ENCODE data around the gene TCF19. TPM values are rescaled to one million over a fixed set of nuclear protein-coding genes. Genes with fewer than 3 reads are reported as not detected.

The TCF19 gene
- total RNA-seq, 2 donors from 2014 or later: 7.6 to 10.0 TPM

GRCh38 chr6:31170987-31171671 lies 12.7 kb downstream of the TCF19 start:
- Histone ChIP-seq H3K4me1 (replicated peaks) (no peaks in the 10 kb centered on the region), H3K36me3 (no peaks in the 10 kb centered on the region), H3K4me3 (no peak overlapping the region), H3K27ac (no peak overlapping the region), H3K9me3 (no peaks in the 10 kb centered on the region), H3K27me3 (replicated peaks; ENCODE audit: insufficient read depth) (no peaks in the 10 kb centered on the region)
- intact Hi-C loops (cut with DNase I): no loop called here
- DNase-seq (ENCODE audit: low spot score): no peak
- 92% methylated on average over 10 of the region's 10 CpGs for WGBS
- TF ChIP-seq CTCF (IDR thresholded peaks at IDR 0.05): no peak
- no peak for TF ChIP-seq POLR2A (IDR thresholded peaks at IDR 0.05)
- TF ChIP-seq POLR2AphosphoS5 (IDR thresholded peaks at IDR 0.05): no peak

- Histone ChIP-seq H3K9me3 (no peaks in the 10 kb centered on the region), H3K27ac (no peak overlapping the region), H3K36me3 (no peaks in the 10 kb centered on the region), H3K4me3 (no peak overlapping the region), H3K27me3 (replicated peaks; ENCODE audit: insufficient read depth) (no peaks in the 10 kb centered on the region), H3K4me1 (replicated peaks) (no peaks in the 10 kb centered on the region)
- WGBS: 66% methylated on average over 16 of the region's 16 CpGs
- DNase-seq (ENCODE audit: low spot score): no peak
- TF ChIP-seq POLR2AphosphoS5 (IDR thresholded peaks at IDR 0.05) (no peak), CTCF (IDR thresholded peaks at IDR 0.05) (no peak), POLR2A (IDR thresholded peaks at IDR 0.05) (no peak)
- intact Hi-C loops (cut with DNase I): no loop called here
Observed at GRCh38 chr6:31171931-31172905, 13.8 kb downstream of the TCF19 start.

GRCh38 chr6:31172973-31173384 lies 14.6 kb downstream of the TCF19 start:
- DNase-seq (ENCODE audit: low spot score): no peak
- intact Hi-C loops (cut with DNase I): no loop called here
- Histone ChIP-seq H3K4me1 (replicated peaks) (no peaks in the 10 kb centered on the region), H3K27ac (no peak overlapping the region), H3K27me3 (replicated peaks; ENCODE audit: insufficient read depth) (no peaks in the 10 kb centered on the region), H3K4me3 (no peak overlapping the region), H3K36me3 (no peaks in the 10 kb centered on the region), H3K9me3 (no peaks in the 10 kb centered on the region)
- 69% methylated on average over 5 of the region's 5 CpGs for WGBS
- TF ChIP-seq POLR2AphosphoS5 (IDR thresholded peaks at IDR 0.05): no peak
- TF ChIP-seq CTCF (IDR thresholded peaks at IDR 0.05): no peak
- TF ChIP-seq POLR2A (IDR thresholded peaks at IDR 0.05): no peak

GRCh38 chr6:31173406-31173805 lies 15.0 kb downstream of the TCF19 start:
- Histone ChIP-seq H3K4me1 (replicated peaks) (no peaks in the 10 kb centered on the region), H3K4me3 (no peak overlapping the region), H3K27ac (no peak overlapping the region), H3K27me3 (replicated peaks; ENCODE audit: insufficient read depth) (no peaks in the 10 kb centered on the region), H3K36me3 (no peaks in the 10 kb centered on the region), H3K9me3 (no peaks in the 10 kb centered on the region)
- WGBS: 51% methylated on average over 3 of the region's 3 CpGs
- no peak for TF ChIP-seq CTCF (IDR thresholded peaks at IDR 0.05)
- no peak for TF ChIP-seq POLR2A (IDR thresholded peaks at IDR 0.05)
- no peak for TF ChIP-seq POLR2AphosphoS5 (IDR thresholded peaks at IDR 0.05)
- intact Hi-C loops (cut with DNase I): no loop called here
- no peak for DNase-seq (ENCODE audit: low spot score)

All from prostate gland (tissue), 2 donors.